AG09309 (cell line): ENCODE data around the gene SLC26A1.

Source experiments
- DNase-seq: peaks from one replicate; pipeline ENCODE4 v3.0.0-alpha.2; 2010; ENCODE audit warnings: low read depth
- H3K4me3 ChIP-seq: 2 replicates; pipeline ENCODE4 v1.5.1; 2011; ENCODE audit warnings: mild to moderate bottlenecking, low read depth, low read length, moderate library complexity; ENCODE audit not compliant: control insufficient read depth
- TF ChIP-seq, protein P1 (sequence below): IDR thresholded peaks from 2 replicates; pipeline ENCODE4 v1.5.1; 2011; ENCODE audit warnings: mild to moderate bottlenecking, low read depth, low read length, inconsistent platforms; ENCODE audit not compliant: insufficient read depth, control insufficient read depth; ENCODE audit errors: missing control alignments

Gene SLC26A1

DNA sequence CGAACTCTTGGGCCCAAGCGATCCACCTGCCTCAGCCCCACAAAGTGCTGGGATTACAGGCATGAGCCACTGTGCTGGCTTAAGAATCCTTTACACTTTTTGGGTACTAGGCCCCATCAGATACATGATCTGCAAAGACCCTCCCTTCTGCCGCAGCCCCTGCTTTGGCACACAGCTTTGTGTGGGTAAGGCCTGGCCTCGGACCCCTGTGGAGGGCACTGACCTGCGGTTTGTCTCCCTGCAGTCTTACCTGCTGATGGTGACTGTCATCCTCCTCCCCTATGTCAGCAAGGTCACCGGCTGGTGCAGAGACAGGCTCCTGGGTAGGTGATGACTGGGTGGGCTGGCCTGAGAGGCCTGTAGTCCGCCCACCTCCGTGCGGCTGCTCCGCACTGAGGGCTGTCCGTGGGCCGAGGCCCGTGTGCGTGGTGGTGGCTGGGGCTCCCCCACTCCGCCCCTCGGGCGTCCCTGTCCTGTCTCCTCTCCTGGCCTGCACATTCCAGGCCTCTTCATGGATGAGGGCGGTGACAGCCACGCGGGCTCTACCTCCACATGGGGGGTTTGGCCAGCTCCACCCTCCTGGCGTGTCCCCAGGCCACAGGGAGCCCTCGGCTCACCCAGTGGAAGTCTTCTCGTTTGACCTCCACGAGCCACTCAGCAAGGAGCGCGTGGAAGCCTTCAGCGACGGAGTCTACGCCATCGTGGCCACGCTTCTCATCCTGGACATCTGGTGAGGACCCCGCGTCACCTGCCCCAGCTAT, 37.9 kb downstream of the SLC26A1 start:
- TF ChIP-seq, protein P1, sequence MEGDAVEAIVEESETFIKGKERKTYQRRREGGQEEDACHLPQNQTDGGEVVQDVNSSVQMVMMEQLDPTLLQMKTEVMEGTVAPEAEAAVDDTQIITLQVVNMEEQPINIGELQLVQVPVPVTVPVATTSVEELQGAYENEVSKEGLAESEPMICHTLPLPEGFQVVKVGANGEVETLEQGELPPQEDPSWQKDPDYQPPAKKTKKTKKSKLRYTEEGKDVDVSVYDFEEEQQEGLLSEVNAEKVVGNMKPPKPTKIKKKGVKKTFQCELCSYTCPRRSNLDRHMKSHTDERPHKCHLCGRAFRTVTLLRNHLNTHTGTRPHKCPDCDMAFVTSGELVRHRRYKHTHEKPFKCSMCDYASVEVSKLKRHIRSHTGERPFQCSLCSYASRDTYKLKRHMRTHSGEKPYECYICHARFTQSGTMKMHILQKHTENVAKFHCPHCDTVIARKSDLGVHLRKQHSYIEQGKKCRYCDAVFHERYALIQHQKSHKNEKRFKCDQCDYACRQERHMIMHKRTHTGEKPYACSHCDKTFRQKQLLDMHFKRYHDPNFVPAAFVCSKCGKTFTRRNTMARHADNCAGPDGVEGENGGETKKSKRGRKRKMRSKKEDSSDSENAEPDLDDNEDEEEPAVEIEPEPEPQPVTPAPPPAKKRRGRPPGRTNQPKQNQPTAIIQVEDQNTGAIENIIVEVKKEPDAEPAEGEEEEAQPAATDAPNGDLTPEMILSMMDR, result no peak
- no peak for DNase-seq
- H3K4me3 ChIP-seq, result no peak overlapping the region

DNA sequence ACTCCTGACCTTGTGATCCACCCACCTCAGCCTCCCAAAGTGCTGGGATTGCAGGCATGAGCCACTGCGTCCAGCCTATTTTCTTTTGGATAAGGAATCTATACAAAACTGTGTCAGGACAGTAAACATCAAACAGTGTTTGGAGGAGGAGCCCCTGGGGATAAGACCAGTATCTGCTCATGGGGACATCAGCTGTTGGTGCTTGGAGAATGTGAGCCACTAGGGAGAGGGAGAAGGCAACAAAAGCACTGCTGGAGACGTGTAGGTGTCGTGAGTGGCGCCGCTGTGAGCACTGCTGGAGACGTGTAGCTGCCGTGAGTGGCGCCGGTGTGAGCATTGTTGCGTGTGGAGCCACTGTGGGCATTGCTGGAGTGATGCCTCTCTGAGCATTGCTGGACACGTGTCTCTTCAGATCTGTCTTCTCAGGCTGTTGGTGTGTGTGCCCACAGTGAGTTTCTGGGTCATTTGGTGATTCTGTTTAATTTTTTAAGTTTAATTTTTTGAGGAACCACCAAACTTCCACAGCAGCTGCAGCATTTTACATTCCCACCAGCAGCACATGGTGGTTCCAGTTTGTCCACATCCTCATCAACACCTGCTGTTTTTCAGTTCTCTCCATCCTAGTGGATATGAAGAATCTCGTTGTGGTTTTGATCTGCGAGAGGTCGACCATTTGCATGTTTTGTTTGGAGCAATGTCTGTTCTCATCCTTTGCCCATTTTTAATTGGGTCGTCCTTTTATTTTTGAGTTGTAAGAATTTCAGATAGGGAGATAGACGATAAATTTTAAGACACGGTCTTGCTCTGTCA, 38.8 kb downstream of the SLC26A1 start:
- DNase-seq, result no peak
- TF ChIP-seq, protein P1, result no peak
- no peak overlapping the region for H3K4me3 ChIP-seq

DNA sequence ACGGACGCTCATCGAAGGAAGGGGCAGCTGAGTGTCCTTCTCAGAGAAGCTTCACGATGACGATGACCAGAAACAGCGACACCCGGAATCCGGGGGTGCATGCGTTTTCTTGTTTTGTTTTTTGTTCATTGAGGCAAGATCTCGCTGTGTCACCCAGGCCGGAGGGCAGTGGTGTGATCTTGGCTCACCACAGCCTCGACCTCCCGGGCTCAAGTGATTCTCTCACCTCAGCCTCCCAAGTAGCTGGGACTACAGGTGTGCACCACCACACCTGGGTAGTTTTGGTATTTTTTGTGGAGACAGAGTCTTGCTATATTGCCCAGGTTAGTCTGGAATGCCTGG, 39.7 kb downstream of the SLC26A1 start:
- H3K4me3 ChIP-seq, result no peak overlapping the region
- TF ChIP-seq, protein P1, result no peak
- DNase-seq, result no peak

DNA sequence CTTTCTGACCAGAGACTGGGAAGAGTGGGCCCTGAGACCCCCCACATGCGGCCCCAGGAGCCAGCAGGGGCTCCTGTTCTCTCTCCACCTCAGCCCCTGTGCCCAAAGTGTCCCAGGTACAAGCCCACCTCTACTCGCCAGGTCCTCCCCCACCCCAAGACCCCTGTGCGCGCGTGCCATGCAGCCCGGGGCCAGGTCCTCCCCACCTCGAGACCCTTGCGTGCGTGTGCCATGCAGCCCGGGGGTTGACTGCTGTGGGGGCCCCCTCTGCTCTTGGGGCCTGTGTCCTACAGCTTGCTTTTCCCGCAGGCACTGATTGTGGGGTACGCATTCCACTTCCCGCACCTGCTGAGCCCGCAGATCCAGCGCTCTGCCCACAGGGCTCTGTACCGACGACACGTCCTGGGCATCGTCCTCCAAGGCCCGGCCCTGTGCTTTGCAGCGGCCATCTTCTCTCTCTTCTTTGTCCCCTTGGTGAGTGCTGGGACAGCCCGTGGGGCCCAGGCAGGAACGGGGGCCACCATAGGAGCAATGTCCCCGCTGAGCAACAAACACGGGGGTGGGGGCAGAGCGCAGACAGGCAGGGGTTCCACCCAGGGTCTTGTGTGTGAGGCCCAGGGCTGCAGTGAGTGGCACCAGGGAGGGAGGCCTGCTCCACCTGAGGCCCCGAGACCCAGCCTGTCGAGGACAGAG, 40.2 kb downstream of the SLC26A1 start:
- DNase-seq, result no peak
- no peak overlapping the region for H3K4me3 ChIP-seq
- TF ChIP-seq, protein P1, result no peak

DNA sequence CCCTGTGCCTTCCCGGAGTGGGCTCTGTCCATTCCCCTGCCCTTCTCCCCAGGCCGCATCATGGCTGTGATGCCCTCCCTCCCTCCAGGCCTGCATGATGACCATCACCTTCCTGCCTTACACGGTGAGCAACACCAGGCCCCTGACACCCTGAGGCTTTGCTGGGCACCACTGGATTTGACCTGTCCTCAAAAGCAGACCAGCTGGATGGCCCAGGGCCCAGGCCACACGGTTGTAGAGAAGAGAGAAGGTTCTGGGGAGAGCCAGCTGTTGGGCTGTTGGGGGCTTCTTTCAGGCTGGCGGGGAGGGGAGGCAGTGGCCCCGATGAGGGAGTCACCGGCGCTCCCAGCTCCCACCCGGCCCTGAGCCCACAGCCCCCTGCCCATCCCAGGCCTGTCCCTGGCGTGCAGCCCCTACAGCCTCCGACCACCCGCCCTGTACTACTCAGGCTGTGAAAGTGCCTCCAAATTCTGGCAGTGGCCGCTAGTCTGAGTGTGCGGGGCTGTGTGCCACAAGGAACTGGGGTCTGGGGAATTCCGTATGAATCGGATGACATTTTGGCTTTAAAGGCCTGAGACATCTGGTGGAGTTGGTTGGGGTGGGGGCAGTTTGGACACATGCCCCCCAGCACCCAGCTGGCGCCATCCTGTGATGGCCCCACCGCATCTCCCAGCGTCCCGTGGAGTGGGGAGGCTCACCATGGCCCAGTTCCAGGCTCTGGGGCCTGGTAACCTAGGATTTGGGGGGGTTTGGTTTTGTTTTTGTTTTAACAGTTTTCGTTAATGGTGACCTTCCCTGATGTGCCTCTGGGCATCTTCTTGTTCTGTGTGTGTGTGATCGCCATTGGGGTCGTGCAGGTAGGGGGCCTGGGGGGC, 41.4 kb downstream of the SLC26A1 start:
- TF ChIP-seq, protein P1, result no peak
- DNase-seq, result no peak
- no peak overlapping the region for H3K4me3 ChIP-seq

DNA sequence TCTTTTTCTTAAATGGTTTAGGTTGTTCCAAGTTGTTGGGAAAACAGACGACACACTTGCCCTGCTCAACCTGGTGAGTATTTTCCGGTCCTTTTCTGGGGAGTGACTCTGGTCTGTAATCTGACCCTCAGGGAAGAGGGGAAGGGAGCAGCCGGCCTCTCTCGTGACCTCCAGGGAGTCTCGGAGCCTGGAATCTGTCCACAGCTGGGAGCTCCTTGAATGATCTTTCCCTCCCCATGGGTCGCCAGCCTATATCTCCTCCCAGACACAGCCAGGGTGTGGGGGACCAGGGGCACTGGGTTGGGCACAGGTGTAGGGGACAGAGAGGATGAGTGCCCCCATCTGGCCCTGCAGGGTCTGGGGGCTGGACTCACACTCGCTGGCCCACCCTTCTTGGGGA, 42.0 kb downstream of the SLC26A1 start:
- H3K4me3 ChIP-seq, result no peak overlapping the region
- DNase-seq, result no peak
- TF ChIP-seq, protein P1, result no peak
